Activated CD4-positive, alpha-beta T cell treated with anti-CD3 and anti-CD28 coated beads for 24 hours (primary cell): Measurements from ENCODE around the gene GALNT17.

Experiments
- DNase-seq, 2 donors: peaks; one replicate each; pipeline ENCODE4 v3.0.0-alpha.2; 2020; ENCODE audit warnings: low read depth in 2 of 2

Gene GALNT17

DNA sequence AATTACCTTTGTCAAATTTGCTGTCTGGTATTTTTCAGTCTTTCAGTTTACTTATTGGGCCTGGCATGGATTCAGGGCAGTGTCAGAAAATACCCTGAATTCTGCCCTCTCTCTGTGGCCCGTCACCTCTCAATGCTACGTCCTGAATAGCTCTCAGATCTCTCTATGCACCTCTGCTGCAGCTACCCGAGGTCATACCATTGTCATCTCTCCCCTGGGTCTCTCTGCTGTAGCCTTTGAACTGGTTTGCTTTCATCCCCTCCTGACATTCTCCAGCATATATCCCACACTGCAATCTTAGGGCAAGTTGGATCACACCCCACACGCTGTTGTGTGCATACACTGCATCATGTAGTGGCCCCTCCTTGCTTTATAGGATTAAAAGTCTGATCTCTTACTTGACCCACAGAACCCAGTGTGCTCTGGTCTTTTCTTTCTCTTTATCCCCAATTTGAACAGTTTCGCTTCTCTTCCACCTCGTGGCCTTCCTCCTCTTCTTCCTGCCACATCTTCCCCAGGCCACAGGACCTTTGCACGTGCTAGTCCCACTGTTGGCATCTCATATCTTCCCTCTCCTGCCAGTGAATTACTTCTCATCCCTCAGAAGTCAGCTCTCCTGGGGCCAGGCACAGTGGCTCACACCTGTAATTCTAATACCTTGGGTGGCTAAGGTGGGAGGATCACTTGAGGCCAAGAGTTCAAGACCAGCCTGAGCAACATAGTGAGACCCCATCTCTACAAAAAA lies 372.9 kb downstream of the GALNT17 start:
- DNase-seq: no peak

DNA sequence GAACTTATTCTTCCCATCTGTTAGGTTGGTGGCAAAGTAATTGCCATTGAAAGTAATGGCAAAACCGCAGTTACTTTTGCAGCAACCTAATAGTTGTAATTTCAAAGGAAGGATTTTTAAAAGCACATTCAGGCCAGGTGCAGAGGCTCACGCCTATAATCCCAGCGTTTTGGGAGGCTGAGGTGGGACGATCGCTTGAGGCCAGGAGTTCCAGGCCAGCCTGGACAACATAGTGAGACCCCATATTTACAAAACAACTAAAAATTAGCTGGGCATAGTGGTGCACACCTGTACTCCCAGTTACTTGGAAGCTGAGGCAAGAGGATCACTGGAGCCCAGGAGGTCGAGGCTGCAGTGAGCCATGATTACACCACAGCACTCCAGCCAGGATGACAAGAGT lies 374.9 kb downstream of the GALNT17 start:
- DNase-seq: no peak

DNA sequence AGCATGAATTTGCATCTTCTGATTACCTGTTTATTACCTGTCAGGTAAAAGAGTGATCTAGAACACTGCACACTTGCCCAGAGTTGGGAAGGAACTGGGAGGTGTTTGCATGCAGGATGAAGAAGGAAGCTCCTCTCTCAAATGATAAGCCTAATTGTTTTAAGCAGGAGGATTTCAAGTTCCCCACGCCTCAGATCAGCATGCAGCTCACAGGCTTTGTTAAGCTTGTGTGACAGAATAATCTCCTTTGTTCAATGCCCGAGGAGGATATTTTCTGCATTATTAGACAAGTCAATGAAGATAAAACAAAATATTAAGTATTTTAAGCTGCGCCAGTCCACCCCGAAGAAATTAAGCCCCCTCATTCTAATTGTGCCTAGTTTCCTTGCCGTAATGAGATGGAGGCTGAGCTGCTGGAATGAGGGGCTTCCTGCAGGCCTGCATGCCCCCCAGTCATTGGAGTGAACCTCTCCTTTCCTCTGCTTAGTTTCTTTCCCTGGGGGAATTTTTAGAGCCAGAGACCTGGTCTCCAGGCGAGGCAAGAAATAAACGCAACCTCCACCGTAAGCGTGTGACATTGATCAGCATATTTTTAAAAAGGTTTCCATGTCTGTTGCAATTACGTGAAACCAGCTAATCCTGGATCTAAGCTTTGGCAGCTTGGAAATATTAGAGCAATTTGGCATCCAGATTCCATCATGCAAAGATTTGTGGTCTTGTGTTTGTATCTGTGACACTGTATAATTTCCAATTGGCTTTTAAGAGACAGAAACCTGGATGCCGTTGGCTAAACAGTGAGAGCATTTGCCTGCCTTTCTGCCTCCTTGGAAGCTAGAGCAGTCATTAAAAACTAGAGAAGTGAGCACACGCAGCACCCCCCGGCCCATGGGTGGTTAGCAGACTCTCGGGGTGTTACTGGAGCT lies 376.0 kb downstream of the GALNT17 start:
- DNase-seq: no peak

DNA sequence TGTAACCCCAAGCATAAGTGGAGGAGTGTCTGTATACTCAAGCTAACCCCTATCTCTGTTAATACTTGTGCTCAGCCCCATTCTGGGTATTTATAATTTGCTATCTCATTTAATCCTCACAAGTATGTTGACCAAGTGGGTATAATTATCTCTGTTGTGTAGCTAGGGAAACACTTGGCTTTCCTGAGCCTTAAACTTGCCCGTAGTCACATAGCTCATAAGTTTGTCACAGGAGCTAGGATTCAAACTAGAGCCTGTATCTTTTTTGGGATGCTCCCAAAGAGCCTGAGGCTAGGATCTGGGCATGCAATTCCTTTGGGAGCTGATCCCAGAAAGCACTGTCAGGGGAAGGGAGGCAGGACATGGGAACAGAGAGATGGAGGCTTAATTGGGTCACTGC lies 377.4 kb downstream of the GALNT17 start:
- no peak for DNase-seq

DNA sequence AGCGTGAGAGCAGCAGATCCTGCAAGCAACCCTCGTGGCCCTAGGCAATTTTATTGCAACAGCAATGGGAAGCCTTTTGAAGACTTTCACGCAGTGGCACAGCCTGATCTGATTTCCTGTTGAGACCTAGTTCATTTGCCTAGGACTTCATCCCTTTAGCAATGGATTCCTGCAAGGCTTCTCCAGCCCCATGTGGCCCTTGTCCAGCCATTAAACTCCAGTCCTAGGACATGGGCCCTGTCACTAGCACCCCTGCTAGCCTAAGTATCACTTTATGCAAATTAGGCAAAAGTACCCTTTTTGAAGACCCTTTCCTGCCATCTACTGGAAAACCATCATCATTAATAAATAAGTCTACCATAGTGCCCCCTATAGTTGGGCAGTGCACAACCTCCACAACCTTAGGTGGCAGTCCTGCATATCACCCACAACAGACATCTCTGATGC lies 379.4 kb downstream of the GALNT17 start:
- no peak for DNase-seq

DNA sequence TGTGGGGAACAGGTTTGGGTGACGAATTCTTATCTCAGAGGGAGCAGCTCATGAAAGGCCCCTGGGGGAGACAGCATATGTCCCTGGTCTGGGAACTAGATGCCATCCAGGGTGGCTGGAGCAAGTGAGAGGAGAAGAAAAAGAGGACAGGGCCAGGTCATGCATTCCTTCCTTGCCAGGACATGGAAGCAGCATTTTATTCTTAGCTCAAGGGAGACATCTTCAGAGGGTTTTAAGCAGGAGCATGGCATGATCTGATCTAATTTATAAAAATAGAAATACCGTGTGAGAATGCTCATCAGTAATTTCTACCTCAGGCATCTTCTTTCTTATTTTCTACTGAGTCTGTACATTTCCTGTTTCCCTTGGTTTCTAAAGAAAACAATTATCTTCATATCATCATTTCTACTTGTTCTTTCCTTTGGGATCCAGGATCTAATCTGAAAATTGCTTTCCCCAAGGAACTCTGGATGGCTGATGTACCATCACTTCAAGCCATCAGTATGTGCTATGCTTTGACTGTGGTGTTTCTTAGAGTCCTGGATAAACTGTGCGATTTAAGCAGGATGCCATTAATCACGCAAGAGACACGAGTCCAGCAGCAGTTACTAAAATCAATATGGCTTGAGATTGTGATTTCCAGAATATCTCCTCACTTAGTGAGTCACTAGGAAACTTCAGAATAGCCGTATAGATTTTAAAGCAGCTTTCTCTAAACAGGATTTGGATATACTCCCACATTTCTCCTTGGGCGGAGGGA lies 386.2 kb downstream of the GALNT17 start:
- DNase-seq: no peak

DNA sequence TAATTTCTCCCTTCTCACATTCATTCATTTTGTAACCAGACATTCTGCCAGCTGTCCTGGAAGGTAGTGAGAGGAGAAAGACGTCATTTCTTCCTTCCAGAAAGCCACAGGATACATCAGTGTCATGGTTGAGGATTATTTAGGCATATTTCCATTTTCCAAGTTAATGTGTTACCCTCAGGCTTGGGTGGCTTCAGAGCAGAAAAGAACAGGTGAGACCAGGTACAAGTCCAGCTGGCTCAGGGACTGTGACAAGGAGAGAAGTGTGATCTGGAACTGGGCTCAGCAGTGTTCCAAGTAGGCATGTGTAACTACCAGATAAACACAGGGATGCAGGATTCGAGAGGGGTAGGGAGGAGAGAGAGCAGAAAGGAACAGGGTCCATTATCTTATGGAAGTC lies 386.9 kb downstream of the GALNT17 start:
- DNase-seq: no peak

DNA sequence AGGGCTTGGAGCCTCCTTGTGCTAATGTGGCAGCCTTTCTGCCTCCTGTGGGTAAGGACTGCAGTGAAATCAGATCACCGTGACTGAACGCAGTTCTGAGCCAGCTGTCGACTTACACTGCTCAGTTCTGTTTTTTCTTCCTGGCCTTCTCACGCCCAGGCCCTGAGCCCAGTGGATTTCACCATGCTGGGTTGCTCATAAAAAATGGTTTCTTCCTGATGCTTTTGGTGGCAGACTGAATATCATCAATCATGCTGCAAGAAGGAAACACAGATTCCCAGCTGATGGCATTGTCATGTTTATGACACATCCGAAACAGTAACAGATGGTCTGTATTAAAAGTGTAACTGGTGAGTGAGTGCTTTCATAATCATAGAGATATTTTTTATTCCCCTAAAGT lies 389.6 kb downstream of the GALNT17 start:
- DNase-seq: no peak

DNA sequence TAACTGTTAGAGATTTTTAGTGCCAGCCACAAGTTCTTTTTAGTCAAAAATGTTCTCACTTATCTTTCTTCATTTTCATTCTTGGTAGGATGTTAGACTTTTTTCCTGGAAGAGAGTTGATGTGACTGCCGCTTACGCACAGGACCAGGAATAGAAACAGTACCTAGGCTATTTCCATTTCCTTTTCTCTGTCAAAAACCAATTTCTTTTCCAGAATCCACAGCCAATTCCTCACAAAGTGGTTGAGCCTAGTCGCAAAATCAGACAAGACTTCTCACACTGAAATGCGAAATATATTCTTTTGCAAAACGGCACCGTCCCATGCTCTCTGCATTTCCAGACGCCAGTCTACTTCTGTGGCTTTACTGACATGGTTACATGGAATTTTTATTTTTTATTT lies 394.2 kb downstream of the GALNT17 start:
- DNase-seq: no peak

DNA sequence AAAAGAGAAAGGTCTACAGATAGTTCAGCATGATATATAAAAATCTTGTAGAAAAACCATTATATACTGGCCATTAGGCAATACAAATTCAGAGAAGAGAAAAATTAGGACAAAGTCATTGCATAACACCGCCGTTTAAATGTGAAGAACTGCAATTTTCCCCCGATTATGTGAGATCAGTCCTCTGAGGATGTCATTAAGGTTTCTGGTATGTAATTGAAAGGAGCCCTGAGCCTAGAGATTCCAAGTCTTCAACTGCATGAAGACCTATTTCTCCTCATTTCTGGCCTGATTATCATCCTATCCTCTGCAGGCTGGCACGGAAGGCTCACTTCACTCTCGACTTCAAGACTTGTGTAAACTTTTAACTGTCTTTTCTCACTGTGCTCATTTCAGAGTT lies 395.3 kb downstream of the GALNT17 start:
- no peak for DNase-seq

DNA sequence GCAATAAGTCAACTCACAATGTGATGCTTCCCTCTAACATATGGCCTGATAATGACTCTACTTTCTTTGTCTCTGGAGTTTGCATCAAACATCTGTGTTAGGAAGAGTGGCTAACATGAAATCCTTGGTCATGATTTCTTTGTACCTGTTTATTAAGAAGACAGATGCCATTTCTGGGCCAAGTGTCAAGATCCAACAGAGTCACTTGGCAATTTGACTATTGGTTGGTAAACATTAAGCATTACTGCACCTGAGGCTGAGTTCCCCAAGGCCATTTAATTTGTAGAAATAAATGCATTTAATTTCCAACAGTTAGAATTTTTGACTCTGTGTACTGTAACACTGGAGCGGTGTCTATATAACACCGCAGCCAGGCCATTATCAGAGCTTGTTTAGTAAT lies 403.7 kb downstream of the GALNT17 start:
- no peak for DNase-seq

DNA sequence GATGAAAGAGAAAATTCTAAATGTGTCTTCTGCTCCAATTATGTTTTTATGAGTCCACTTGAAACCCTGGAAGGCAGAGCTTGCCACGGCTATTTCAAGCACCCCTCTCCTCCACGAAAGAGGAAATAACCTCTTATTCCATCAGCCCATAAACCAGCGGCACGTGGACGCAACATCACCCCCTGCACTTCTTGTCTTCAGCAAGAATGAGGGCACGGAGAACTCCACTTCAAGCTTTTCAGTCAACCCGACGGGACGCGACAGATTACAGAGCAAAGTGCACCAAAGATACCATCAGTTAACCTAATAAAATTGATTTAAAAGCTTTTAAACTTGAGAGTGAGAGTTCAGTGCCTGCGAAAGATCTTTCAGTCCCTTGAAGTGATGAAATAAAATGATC lies 406.3 kb downstream of the GALNT17 start:
- no peak for DNase-seq

DNA sequence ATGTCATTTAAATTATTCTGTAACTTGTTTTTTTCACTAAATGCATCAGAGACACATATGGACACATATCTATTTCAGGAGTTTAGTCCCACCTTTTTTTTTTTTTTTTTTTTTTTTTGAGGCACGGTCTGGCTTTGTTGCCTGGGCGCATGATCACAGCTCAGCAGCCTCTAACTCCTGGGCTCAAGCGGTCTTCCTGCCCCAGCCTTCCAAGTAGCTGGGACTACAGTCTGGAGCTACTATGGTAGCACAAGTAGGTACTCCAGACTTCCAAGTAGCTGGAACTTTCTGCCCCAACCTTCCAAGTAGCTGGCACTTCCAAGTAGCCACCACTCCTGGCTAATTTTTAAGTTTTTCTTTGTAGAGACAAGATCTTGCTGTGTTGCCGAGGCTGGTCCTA lies 407.7 kb downstream of the GALNT17 start:
- DNase-seq: no peak

DNA sequence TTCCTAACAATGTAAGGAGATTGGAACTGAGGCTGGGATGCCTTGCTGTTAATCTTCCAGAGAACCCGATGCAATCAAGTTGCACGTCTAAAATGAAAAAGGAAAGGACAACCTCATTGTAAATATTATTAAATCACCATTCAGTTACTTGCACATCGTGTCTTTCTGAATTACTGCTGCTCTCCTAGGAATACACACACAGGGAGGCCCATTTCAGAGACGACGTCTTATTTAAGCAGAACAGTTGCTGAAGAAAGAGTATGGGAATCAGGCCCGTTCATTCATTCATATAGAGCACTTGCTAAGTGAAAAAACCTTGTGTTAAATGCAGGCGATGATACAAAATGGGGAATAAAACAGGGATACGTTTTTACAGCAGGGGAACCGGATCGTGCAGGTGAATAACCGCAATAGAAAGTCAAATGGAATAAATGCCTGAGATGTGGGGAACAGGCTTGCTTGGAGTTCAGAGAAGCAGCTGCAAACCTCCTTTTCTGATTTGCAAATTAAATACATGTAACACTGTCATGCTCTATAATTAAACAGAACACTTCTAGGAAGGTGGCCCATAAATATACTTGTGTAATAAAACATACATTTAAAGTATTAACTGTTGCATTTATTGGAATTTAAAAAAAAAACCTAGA lies 409.9 kb downstream of the GALNT17 start:
- DNase-seq: no peak

DNA sequence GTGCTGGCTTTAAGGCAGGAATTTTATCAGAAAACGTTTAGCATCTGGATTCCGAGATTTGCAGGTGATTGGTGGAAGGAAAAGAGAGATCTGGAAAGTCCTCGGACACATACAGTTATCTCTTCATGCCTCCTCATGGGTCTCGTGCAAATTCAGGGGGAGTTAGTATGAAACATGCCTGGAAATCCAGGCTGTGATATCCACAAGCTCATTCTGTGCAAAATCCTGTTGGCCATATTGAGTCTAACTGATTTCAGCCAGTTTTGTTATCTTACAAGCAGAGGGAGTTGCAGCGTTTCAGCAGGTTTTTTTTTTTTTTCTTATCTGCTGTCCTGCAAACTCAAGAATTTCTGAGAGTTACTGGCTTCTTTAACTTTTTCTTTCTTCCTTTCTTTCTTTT lies 411.5 kb downstream of the GALNT17 start:
- no peak for DNase-seq

DNA sequence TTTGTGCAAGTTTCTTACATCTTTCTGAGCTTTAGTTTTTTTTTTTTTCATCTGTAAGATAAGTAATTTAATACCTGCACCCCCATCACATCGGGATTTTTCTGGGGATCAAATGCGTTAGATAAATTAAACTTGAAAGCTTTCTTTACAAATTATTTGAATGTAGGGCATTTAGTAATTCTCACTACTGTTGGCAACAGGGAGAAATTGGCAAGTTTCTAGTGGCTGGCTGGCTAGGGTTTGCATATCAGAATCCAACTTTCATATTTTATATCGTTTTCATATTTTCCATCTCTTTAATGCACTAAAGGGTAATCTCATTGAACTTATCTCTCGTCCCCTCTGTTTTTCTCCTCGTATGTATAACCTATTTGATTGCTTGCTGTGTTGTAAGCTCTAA lies 412.9 kb downstream of the GALNT17 start:
- DNase-seq: no peak

DNA sequence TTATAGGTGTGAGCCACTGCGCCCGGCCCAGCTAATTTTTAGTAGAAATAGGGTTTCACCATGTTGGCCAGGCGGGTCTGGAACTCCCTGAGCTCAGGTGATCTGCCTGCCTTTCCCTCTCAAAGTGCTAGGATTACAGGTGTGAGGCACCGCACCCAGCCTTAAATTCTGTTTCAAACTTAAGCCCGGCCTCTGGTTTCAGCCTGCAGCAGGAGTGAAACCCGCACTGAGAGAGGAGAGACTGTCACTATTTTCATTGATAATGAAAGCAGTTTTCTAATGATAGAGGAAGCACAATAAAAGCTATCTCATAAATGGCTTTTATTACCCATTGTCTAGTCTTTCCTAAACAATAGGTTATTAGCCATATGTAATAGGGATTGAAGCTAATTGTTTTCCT lies 415.5 kb downstream of the GALNT17 start:
- no peak for DNase-seq

DNA sequence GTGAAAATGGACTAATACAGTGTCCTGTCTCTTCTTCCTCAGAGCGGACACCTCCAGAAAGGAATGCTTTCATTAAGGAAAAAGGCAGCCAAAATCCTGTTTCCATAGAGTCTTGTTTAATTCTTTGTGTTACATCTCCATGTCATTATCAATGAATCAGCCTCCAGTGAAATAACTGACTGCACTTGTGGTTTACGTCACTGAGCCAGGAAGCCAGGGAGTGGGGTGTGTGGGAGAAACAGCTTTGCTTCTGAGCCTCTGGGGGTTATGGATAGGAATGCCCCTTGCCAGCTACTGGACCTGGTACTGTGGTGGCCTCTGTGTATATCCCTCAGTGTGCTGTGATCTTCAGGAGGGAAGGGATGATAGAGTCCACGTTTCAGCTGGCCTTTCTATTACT lies 416.8 kb downstream of the GALNT17 start:
- no peak for DNase-seq

DNA sequence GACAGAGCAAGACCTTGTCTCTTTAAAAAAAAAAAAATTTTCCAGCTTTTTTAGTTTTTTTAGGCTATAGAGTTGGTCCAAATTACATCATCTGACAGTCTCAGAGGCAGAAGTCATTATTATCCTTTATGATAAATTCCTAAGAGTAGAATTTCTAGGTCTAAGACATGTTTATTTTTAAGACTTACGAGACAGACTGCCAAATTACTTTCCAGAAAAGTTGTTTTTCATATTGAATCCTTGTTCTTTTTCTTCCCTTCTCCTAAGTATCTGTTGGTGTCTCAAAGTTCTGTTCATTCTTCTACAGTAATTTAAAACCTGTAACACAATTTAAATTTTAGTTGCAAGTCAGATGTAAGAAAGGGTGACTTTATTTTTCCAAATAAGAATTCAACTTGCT lies 421.4 kb downstream of the GALNT17 start:
- DNase-seq: no peak

DNA sequence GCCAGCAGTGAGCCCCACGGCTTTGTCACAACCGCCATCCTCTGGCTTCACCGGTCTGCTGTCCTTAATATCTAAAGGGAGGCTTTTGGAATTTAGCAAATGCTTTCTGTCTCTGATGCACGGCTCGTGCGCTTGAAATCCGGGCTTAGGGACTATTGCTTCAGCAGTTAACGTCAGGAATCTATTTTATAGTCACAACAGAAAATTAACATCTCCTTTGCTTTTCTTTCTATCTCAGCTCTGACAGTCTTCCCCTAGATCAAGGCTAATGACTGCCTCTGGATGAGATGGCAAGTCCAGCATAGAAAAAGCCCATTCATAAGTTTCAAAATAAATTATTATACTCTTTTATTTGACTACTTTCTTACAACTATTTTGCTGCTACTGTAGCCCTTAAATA lies 423.8 kb downstream of the GALNT17 start:
- DNase-seq: no peak

DNA sequence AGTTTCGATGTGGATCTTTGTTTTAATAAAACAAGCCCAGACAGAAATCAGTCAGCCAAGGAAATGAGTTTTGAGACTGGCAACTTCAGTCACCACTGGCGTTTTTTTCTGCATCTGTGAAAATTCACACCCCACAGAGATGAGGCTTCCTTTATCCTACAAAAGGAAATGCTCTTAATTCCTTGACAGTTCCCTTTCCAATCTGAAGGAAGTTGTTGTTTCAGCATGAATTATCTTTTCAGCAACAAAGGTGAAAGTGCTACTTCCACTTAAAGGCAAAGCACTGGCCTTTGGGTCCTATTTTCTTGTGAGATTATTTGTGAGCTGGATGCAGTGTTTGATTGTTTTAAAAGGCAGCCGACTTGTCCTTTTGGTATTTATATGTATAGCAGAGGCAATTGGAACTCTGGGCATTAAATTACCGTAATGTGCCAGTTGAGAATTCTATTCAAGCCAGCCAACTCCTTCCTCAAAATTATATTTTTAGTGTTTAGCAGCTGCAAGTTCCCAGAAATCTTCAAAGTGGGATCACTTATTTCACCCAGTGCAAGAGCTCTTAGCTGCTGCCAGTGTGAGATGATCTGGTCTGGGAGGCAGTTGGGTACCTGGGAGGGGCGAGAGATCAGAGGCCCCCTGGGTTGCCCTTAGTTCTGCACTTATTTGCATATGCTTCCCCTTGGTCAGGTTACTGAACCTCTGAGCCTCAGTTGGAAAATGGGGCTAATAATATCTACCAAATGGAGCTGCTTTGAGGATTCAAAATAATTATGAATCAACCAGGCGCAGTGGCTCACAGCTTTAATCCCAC lies 427.1 kb downstream of the GALNT17 start:
- no peak for DNase-seq
